ENCODE measurements around the gene CATSPER1.

Gene CATSPER1

DNA sequence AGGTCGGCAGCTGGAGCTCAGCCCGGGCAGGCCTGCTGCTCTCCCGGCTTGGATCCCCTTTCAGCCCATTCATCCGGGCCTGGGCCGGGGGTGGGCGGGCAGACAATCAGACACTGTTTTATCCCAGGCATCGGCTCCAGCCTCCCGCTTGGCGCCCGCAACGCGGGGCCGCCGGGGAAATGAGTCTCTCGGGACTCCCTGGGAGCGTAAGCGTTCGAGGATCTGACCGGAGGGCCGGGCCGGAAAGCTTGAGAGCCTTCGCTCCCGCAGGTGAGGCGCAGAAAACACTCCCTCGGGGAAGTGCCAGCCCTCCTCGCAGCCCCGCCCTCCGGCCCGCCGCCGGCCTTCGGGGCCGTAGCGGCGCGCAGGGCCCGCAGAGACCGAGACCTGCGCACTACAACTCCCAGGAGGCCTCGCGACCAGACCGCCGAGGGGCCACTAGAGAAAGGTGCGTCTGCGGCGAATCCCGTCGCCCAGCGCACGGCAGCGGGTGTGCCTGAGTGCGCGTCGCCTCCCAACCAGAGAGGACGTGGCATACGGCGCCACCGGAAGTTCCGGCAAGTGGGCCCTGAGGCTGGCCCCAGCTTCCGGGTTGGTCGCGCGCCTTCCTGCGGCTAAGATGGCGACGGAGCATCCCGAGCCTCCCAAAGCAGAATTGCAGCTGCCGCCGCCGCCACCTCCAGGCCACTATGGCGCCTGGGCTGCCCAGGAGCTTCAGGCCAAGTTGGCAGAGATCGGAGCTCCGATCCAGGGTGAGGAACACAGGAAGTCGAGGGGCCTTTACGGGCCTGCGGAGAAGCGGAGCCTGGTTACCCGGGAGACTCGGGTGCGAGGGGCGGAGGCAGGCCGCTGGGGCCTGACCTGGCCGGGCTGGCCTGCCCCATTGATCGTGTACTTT, 25.7 kb upstream of the CATSPER1 start, which contains the start of gene SF3B2:
TSS of gene SF3B2 (plus strand) at position 599 of the 898 bp plus-strand sequence. CDS start at position 620, 21 bp downstream.
- H3K4me3 ChIP-seq (ENCODE audit: low read length), result peak within 1 kb of the TSS; percentile 97
- TF ChIP-seq, protein P1, sequence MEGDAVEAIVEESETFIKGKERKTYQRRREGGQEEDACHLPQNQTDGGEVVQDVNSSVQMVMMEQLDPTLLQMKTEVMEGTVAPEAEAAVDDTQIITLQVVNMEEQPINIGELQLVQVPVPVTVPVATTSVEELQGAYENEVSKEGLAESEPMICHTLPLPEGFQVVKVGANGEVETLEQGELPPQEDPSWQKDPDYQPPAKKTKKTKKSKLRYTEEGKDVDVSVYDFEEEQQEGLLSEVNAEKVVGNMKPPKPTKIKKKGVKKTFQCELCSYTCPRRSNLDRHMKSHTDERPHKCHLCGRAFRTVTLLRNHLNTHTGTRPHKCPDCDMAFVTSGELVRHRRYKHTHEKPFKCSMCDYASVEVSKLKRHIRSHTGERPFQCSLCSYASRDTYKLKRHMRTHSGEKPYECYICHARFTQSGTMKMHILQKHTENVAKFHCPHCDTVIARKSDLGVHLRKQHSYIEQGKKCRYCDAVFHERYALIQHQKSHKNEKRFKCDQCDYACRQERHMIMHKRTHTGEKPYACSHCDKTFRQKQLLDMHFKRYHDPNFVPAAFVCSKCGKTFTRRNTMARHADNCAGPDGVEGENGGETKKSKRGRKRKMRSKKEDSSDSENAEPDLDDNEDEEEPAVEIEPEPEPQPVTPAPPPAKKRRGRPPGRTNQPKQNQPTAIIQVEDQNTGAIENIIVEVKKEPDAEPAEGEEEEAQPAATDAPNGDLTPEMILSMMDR (conservative IDR thresholded peaks at IDR 0.05; ENCODE audit: low read depth, low read length), result no peak
- peak; percentile 95 for DNase-seq (ENCODE audit: low read depth)

DNA sequence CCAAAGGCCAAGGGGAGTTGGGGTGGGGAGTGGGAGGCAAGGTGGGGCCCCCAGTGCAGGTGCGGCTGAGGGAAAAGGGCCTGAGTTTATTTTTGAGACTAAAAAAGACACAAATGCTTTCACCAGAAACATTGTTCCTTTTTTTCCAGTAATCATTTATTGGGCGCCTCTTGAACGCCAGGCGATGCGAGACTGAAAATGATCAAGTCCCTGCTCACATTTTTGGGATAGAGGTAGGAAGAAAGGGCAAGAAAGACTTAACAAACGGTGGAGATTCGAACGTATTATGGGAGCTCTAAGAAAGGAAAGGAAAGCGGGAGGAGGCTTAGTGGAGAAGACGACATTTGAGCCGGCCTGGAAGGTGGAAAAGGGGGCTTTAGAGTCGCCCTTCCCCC, 25.1 kb upstream of the CATSPER1 start:
- TF ChIP-seq, protein P1 (conservative IDR thresholded peaks at IDR 0.05; ENCODE audit: low read depth, low read length), result no peak
- DNase-seq (ENCODE audit: low read depth), result no peak
- H3K4me3 ChIP-seq (ENCODE audit: low read length), result peak overlapping the region; percentile 97

DNA sequence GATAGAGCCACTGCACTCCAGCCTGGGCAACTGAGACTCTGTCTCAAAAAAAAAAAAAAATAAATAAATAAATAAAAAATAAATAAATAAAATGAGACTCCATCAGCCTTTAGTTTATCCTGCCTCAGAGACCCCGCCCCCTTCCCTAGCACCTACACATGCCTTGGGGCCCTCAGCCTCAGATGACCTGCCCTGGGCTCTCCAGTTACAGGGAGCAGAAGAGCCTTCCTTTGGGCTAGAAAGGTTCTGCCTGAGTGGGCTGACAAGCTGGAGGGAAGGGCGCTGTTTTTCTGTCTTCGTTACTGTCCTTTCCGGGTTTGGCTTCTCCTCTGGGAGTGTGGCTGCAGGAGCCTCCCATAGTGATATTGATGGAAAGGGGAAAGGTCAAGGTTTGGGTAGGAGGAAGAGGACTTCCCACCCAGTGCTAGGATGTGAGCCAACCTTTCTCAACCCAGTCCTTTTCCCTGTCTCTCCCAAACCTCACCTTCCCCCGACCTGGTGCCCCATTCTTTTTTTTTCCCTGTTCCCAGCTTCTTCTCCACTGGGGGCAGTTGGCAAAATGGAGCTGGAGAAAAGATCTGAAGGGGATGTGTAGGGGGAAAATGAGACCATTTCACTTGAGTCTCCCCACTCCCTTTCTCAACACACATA, 24.4 kb upstream of the CATSPER1 start:
- TF ChIP-seq, protein P1 (conservative IDR thresholded peaks at IDR 0.05; ENCODE audit: low read depth, low read length), result no peak

DNA sequence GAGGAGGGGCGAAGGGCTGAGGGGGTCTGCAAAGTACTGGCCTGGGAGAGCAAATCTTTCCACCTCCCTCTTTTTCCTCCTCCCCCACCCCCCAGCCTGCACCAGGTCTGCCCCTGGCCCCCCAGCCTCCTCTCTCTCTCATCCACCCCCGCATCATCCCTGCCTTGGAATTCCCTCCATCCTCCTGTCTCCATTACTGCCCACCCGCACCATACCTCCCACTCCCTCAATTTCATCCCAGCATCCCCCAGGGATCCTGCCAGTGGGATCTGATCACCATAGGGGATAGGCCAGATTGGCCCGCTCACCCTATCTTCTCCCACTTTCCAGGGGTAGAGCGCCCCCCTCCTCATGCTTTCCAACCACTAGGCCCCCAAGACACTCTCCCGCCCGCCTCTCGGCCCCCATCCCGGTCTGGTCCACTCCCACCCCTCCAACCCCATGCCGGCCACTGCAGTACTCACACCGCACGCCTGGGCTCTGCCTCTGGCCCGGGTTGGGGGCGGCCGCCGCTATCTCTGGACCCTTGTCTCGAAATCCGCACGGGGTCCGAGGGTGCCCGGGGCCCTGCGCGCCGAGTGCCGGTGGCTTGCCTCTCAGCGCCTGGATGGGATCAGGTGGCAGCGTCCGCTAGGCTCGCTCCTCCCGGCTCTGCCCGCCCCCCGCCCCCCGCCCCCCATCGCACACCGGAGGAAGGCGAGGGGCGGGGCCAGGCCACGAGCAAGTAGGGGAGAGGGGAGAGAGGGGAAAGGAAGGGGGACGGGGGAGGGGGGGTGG, 22.5 kb upstream of the CATSPER1 start, which contains the start of gene GAL3ST3:
TSS of gene GAL3ST3 (minus strand) at position 615 of the 777 bp plus-strand sequence. CDS start 3,746 bp downstream, outside the sequence.
- DNase-seq (ENCODE audit: low read depth), result no peak
- peak within 1 kb of the TSS; percentile 47 for H3K4me3 ChIP-seq (ENCODE audit: low read length)
- TF ChIP-seq, protein P1 (conservative IDR thresholded peaks at IDR 0.05; ENCODE audit: low read depth, low read length), result no peak

More for the DNA sequence above, 24.4 kb upstream of the CATSPER1 start:
- no peak for DNase-seq (ENCODE audit: low read depth)
- no peak overlapping the region for H3K4me3 ChIP-seq (ENCODE audit: low read length)

DNA sequence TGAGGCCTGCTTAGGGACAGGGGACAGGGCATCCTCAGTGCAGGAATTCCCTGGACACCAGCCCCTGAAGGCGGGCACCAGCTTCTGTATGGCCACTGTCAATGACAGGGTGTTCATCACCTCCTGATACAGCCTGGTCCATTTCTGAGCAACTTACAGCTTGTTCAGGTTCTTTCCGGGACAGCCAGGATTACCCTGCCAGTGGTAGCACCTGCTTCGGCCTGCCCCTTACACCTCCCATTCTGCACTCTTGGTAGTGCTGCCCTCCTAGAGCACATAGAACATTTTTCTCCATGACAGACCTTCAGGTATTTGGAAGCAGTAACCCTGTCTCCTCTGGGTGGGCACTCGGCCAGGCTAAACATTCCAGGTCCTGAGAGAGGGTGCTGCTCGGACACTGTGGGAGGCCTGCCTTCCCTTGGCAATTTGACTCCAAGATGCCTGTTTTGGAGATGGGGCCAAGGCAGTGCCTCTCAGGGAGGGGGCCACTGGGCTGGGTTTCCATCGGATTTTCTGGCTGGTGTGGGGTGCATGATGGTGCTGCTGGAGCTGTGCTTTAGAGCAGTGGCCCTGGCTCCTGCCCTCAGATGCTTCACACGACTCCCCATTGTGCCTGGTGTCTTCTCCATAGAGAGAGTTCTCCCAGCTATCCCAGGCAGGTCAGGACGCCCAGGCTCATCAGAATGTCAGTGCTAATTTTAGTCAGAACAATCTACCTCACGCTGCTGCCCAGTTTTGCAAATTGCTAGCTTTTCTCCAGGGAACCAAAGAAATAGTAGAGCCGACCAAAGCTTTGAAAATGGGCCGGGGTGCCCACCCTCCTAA, 21.5 kb upstream of the CATSPER1 start:
- DNase-seq (ENCODE audit: low read depth), result no peak
- TF ChIP-seq, protein P1 (conservative IDR thresholded peaks at IDR 0.05; ENCODE audit: low read depth, low read length), result no peak
- no peak overlapping the region for H3K4me3 ChIP-seq (ENCODE audit: low read length)

DNA sequence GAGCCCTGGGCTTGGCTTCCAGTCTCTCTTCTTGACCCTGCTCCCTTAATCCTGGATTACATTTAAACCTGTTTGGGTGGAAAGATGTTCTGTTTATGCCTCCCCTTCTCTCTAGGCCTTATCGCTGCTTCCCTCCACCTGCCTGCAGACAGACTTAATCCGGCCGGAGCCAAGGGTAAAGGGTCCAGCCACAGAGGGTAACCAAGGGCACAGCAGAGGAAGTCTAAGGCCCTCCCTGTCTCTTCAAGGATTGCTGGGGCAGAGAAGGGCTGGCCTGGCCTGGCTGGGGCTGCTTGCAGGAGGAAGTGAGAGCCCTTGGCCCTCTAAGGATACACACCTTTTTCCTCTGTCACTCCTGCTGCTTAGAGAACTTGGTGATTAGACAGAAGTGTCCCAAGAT, 20.6 kb upstream of the CATSPER1 start:
- H3K4me3 ChIP-seq (ENCODE audit: low read length), result no peak overlapping the region

More for the DNA sequence above, 20.6 kb upstream of the CATSPER1 start:
- DNase-seq (ENCODE audit: low read depth), result no peak
- TF ChIP-seq, protein P1 (conservative IDR thresholded peaks at IDR 0.05; ENCODE audit: low read depth, low read length), result no peak
